Aorta (tissue), 5 donors: Measurements from ENCODE around the gene S100A6. TPM values are rescaled to one million over a fixed set of nuclear protein-coding genes. Genes with fewer than 3 reads are reported as not detected.
A peak's percentile ranks its signal among the peaks of the same experiment; 100 is the strongest.
"Not testable (repeated sequence)": the region's sequence is repeated elsewhere in the genome, so short reads cannot be mapped to it uniquely, and the experiment has no call there.

ENCODE experiments used
- ATAC-seq: fragments of 200-7000 bp; cut with Tn5 transposase; one replicate; pipeline ENCODE4 v1.9.1; 2022; ENCODE audit warnings: moderate library complexity; ENCODE audit not compliant: low FRiP score
- DNase-seq, 2 donors: peaks; one replicate each; pipeline ENCODE4 v3.0.0-alpha.2; 2020
- H3K27ac ChIP-seq, 2 donors: one replicate each; pipeline ENCODE4 v1.5.1; 2013; ENCODE audit warnings: low read length in 2 of 2, mild to moderate bottlenecking in 2 of 2, moderate library complexity in 2 of 2, control low read depth in 1 of 2, inconsistent platforms in 1 of 2, low read depth in 1 of 2
- H3K27me3 ChIP-seq, 2 donors: one replicate each; pipeline ENCODE4 v1.6.1; 2013; ENCODE audit warnings: control low read depth in 1 of 2, low read length in 1 of 2, mild to moderate bottlenecking in 1 of 2, moderate library complexity in 1 of 2; ENCODE audit not compliant: insufficient read depth in 2 of 2, control insufficient read depth in 1 of 2
- H3K36me3 ChIP-seq, 2 donors: one replicate each; pipeline ENCODE4 v1.6.1; 2013; ENCODE audit warnings: control low read depth in 1 of 2, low read length in 1 of 2, mild to moderate bottlenecking in 1 of 2; ENCODE audit not compliant: insufficient read depth in 2 of 2, control insufficient read depth in 1 of 2
- H3K4me1 ChIP-seq, 2 donors: one replicate each; pipeline ENCODE4 v1.6.1; 2013; ENCODE audit warnings: low read length in 2 of 2, control low read depth in 1 of 2, mild to moderate bottlenecking in 1 of 2, moderate library complexity in 1 of 2; ENCODE audit not compliant: insufficient read depth in 2 of 2, control insufficient read depth in 1 of 2
- H3K4me3 ChIP-seq, 2 donors: one replicate each; pipeline ENCODE4 v1.5.1; 2013; ENCODE audit warnings: low read length in 2 of 2, control low read depth in 1 of 2, mild to moderate bottlenecking in 1 of 2
- H3K9me3 ChIP-seq: one replicate; pipeline ENCODE4 v1.6.1; 2013; ENCODE audit warnings: mild to moderate bottlenecking, low read length; ENCODE audit not compliant: control insufficient read depth
- WGBS, 2 donors: extraction: QIAGEN DNeasy Blood & Tissue Kit; methylation state at CpG; one replicate each; pipeline ENCODE4 v1.1.7; 2013; 5-methylcytosine and 5-hydroxymethylcytosine counted together
- intact Hi-C, 2 donors: fragments of 100-400 bp; cut with DNase I; formaldehyde crosslinking; loops; one replicate each; pipeline versions ENCODE4 v1.14.2 to v1.15.0; 2022
- polyA plus RNA-seq, 2 donors: library from polyadenylated mRNA; stranded (reverse); fragments of 200-250 nt; gene quantifications; one replicate each; pipeline ENCODE4 v1.2.3, GENCODE V29; 2013
- total RNA-seq, 2 donors: library from RNA; stranded (reverse); fragmentation: NEBNext Ultra II Directional; extraction: Animal tissue kit (Norgen Biotek cat#: 25700); gene quantifications; one replicate each; pipeline ENCODE4 v1.2.1, GENCODE V29; 2021
- donor health status: healthy with polysubstance abuse.
- donor health status: Bipolar disorder and iron deficiency.
- donor health status: DM: no; HTN: no; CAD: no.
- donor health status: DM: no; HTN: no; CAD: no.
- donor health status: DM: yes; HTN: yes; CAD: no.

Gene S100A6
- total and polyA plus RNA-seq, 4 donors = 934 to 5,181 (median 2,529) TPM

DNA sequence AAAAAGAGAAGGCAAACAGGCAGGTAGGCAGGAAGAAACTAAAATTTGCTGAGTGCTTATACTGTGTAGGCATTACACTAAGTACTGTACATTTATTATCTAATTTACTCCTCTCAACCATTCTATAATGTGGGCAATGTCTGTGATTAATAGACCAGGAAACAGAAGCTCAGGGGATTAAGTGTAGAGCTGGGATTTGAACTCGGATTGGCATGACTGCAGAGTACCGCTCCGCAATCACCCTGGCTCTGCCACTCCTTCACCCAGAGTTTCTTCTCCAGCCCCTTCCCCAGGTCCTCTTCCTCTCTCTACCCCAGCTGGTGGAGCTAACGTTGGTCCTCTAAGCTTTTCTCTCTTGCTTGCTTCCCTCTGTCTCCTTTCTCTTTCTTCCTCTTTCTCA lies 41.3 kb upstream of the S100A6 start:
- DNase-seq (no peak), ATAC-seq (no peak)
- Histone ChIP-seq H3K9me3 (no peaks in the 10 kb centered on the region), H3K27ac (no peak overlapping the region), H3K4me1 (no peaks in the 10 kb centered on the region), H3K4me3 (no peak overlapping the region), H3K27me3 (no peaks in the 10 kb centered on the region), H3K36me3 (no peaks in the 10 kb centered on the region)
- 81 to 84% methylated on average over 4 of the region's 4 CpGs for WGBS, 2 donors
- intact Hi-C loops = loop anchor here in 1 of 2 donors (10.0 kb wide), 1 partner anchor 98 kb away; the partner anchor contains the start of genes ILF2 and NPR1

DNA sequence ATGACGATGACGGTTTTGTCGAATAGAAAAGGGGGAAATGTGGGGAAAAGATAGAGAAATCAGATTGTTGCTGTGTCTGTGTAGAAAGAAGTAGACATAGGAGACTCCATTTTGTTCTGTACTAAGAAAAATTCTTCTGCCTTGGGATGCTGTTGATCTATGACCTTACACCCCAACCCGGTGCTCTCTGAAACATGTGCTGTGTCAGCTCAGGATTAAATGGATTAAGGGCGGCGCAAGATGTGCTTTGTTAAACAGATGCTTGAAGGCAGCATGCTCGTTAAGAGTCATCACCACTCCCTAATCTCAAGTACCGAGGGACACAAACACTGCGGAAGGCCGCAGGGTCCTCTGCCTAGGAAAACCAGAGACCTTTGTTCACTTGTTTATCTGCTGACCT lies 39.7 kb upstream of the S100A6 start:
- ATAC-seq, H3K4me3 ChIP-seq, DNase-seq, H3K27ac ChIP-seq, H3K36me3 ChIP-seq, H3K27me3 ChIP-seq, H3K4me1 ChIP-seq, H3K9me3 ChIP-seq: not testable (repeated sequence)
- intact Hi-C loops = loop anchor here in 1 of 2 donors (10.0 kb wide), 1 partner anchor 99 kb away; the partner anchor contains the start of genes ILF2 and NPR1
- WGBS, 2 donors = 93 to 97% methylated on average over 10 of the region's 10 CpGs

DNA sequence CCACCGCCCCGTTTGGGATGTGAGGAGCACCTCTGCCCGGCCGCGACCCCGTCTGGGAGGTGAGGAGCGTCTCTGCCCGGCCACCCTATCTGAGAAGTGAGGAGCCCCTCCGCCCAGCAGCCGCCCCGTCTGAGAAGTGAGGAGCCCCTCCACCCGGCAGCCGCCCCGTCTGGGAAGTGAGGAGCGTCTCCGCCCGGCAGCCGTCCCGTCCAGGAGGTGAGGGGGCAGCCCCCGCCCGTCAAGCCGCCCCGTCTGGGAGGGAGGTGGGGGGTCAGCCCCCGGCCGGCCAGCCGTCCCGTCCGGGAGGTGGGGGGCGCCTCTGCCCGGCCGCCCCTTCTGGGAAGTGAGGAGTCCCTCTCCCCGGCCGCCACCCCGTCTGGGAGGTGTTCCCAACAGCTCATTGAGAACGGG lies 39.3 kb upstream of the S100A6 start:
- H3K4me3 ChIP-seq, H3K4me1 ChIP-seq, DNase-seq, H3K27me3 ChIP-seq, H3K36me3 ChIP-seq, ATAC-seq, H3K27ac ChIP-seq, H3K9me3 ChIP-seq: not testable (repeated sequence)
- 93 to 96% methylated on average over 24 to 35 of the region's 35 CpGs for WGBS, 2 donors
- intact Hi-C loops = loop anchor here in 1 of 2 donors (10.0 kb wide), 1 partner anchor 100 kb away; the partner anchor contains the start of genes ILF2 and NPR1

DNA sequence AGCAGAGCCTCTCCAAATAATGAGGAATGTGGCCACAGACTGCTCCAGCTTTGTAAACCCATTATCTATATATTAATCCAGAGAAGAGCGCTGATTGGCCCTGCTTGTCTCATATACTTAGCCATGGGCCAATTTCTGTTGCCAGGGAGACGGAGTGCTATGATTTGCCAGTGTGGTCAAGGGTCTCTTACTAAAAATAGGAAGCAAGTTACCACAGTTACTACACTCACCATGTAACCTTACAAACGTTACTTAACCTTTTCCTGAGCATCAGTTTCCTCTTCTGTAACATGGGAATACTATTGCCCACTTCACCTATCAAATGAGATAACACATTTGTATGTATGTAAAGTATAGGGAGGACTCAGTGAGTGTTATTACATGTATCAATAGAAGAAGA lies 37.6 kb upstream of the S100A6 start:
- no peak overlapping the region for H3K4me3 ChIP-seq
- H3K4me1 ChIP-seq = no peaks in the 10 kb centered on the region
- peak overlapping the region in 1 of 2 donors; percentile 70 for H3K27ac ChIP-seq
- DNase-seq (no peak), ATAC-seq (no peak)
- 71 to 77% methylated on average over 3 of the region's 3 CpGs for WGBS, 2 donors
- no peaks in the 10 kb centered on the region for H3K9me3 ChIP-seq
- intact Hi-C loops = loop anchor here (5.0 to 10.0 kb wide), 3 partner anchors 39 to 101 kb away; partner anchors contain the start of genes ILF2 (in 1 of the 2), NPR1 (in 1 of the 2), S100A14 (in 1 of the 2) and S100A16 (in 1 of the 2)
- H3K36me3 ChIP-seq = no peaks in the 10 kb centered on the region
- H3K27me3 ChIP-seq = no peaks in the 10 kb centered on the region

DNA sequence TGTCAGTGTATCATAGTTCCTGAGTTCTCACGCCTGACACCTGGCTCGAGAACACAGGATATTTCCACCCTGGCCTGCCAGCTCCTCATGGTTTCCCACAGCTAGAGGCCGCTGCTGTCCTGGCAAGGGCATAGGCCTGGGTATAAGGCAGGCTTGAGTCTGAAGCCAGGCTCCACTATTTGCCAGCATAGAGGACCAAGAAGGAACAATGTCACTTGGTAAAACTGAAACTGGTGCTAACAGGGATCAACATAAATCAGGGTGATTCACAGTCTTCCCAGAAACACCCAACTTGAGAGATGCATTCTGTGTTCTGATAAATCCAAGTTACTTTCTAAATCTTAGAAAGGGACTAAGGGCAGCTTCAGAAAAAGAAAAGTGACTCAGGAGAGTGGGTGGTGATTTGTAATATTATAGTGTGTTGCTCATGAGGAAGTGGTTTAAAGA lies 36.8 kb upstream of the S100A6 start:
- no peaks in the 10 kb centered on the region for H3K9me3 ChIP-seq
- peak overlapping the region in 1 of 2 donors; percentile 52 for H3K27ac ChIP-seq
- no peaks in the 10 kb centered on the region for H3K36me3 ChIP-seq
- no peak overlapping the region for H3K4me3 ChIP-seq
- DNase-seq (peak; percentile 89 to 90), ATAC-seq (peak; percentile 91)
- no peaks in the 10 kb centered on the region for H3K4me1 ChIP-seq
- intact Hi-C loops = loop anchor here (5.0 to 10.0 kb wide), 3 partner anchors 40 to 102 kb away; partner anchors contain the start of genes ILF2 (in 1 of the 2), NPR1 (in 1 of the 2), S100A14 (in 1 of the 2) and S100A16 (in 1 of the 2)
- H3K27me3 ChIP-seq = no peaks in the 10 kb centered on the region
- 0 to 1% methylated on average over 3 of the region's 3 CpGs for WGBS, 2 donors

DNA sequence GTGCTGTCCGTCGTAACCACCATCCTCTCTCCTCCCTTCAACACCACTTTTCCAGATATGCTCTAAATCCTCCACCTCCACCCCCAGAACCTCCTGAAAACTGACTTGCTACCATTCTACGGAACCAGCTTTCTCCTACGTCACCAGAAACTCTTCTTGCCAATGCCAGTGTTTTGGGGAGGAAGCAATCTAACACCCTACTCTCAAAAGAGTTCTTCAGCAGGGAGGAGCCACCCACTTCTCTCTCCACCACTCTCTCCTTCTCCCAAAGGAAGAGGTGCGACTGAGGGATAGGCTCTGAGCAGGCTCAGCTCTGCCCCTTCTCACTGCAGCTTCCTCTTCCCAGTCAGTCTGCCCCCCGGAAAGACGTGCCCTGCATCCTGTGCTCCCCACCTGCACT lies 35.9 kb upstream of the S100A6 start:
- Histone ChIP-seq H3K4me3 (no peak overlapping the region), H3K9me3 (no peaks in the 10 kb centered on the region), H3K27me3 (no peaks in the 10 kb centered on the region), H3K36me3 (no peaks in the 10 kb centered on the region), H3K27ac (peak overlapping the region in 1 of 2 donors; percentile 52), H3K4me1 (no peaks in the 10 kb centered on the region)
- intact Hi-C loops = loop anchor here (5.0 to 10.0 kb wide), 3 partner anchors 41 to 103 kb away; partner anchors contain the start of genes ILF2 (in 1 of the 2), NPR1 (in 1 of the 2), S100A14 (in 1 of the 2) and S100A16 (in 1 of the 2)
- 72 to 83% methylated on average over 7 of the region's 7 CpGs for WGBS, 2 donors
- no peak for ATAC-seq
- DNase-seq = no peak

DNA sequence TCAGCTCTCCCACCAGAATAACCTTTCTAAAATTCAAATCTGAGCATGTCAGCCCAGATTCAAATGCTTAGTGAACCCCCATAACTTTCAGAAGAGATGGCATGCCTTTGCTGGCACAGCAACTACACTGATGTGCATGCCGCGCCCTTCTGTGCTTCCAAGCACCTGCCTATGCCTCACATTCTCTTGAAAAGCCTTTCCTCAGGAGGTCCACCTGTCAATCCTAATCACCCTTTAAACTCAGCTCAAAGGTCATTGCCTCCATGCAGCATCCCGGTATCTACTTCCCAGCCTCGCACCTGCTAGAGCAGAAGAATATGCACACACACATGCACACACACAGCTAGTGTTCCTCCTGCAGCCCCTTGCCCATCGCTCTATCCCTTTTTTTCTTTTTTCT lies 35.1 kb upstream of the S100A6 start:
- no peak overlapping the region for H3K27ac ChIP-seq
- H3K4me1 ChIP-seq = no peaks in the 10 kb centered on the region
- intact Hi-C loops = loop anchor here (5.0 to 10.0 kb wide), 3 partner anchors 41 to 104 kb away; partner anchors contain the start of genes ILF2 (in 1 of the 2), NPR1 (in 1 of the 2), S100A14 (in 1 of the 2) and S100A16 (in 1 of the 2)
- H3K36me3 ChIP-seq = no peaks in the 10 kb centered on the region
- H3K4me3 ChIP-seq = no peak overlapping the region
- H3K9me3 ChIP-seq = no peaks in the 10 kb centered on the region
- ATAC-seq (no peak), DNase-seq (no peak)
- 94 to 97% methylated on average over 5 of the region's 5 CpGs for WGBS, 2 donors
- H3K27me3 ChIP-seq = no peaks in the 10 kb centered on the region

DNA sequence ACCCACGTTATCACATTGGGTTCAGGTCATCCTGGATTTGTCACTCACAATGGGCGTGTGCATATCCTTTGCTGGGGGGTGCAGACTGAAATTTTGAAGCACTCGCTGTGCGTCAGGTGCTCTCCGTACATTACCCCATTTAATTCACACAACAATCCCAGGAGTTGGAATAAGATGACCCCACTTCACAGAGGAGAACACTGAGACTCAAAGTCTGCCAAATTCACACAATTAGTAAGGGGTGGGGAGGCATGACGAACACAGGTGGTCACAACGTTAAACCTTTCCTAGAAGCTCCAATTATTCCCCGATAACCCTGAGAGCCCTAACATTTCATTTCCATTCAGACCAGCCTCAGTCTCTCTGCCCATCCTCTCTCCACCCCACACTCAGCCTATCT lies 33.7 kb upstream of the S100A6 start:
- H3K4me1 ChIP-seq = no peaks in the 10 kb centered on the region
- DNase-seq (no peak), ATAC-seq (no peak)
- WGBS, 2 donors = 89 to 90% methylated on average over 8 of the region's 8 CpGs
- H3K27me3 ChIP-seq = no peaks in the 10 kb centered on the region
- no peaks in the 10 kb centered on the region for H3K9me3 ChIP-seq
- H3K36me3 ChIP-seq = no peaks in the 10 kb centered on the region
- H3K27ac ChIP-seq = no peak overlapping the region
- no peak overlapping the region for H3K4me3 ChIP-seq
- intact Hi-C loops = loop anchor here in 1 of 2 donors (1.0 to 2.0 kb wide), 2 partner anchors 37 to 58 kb away; no protein-coding TSS in a partner anchor
